ENCODE results near the gene REEP3.

Gene REEP3

DNA sequence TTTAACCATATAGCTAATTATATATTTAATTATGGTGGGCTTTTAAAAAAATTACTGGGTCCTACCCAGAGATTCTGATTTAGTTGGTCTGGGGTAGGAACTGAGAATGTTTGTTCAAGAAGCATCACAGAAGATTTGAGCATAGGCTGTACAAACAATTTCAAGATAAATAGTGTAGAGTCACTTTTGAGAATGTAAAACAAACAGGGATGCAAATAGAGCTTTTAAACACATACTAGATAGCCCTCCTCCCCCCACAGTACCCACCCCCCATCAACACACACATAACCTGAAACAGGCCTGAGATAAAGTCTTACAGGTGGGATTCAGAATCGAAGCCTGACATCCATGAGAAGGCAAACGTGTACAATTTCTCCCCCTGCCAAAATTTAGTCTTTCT, 15.6 kb upstream of the REEP3 start:
- DNase-seq (ENCODE audit: low read depth in 2 of 2, low spot score in 1 of 2), result no peak

DNA sequence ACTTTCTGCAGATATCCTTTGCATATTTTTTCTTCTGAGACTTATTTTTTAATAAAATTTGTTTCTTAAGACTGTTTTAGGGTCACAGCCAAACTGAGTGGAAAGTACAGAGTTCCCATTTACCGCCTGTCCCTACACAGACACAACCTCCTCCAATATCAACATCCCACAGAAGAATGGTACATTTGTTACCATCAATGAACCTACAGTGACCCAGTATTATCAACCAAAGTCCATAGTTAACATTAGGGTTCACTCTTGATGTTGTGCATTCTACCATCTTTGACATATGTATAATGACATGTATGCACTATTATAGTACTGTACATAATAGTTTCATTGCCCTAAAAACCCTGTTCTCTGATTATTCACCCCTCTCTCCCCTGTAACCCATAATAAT, 14.6 kb upstream of the REEP3 start:
- DNase-seq (ENCODE audit: low read depth in 2 of 2, low spot score in 1 of 2), result no peak

DNA sequence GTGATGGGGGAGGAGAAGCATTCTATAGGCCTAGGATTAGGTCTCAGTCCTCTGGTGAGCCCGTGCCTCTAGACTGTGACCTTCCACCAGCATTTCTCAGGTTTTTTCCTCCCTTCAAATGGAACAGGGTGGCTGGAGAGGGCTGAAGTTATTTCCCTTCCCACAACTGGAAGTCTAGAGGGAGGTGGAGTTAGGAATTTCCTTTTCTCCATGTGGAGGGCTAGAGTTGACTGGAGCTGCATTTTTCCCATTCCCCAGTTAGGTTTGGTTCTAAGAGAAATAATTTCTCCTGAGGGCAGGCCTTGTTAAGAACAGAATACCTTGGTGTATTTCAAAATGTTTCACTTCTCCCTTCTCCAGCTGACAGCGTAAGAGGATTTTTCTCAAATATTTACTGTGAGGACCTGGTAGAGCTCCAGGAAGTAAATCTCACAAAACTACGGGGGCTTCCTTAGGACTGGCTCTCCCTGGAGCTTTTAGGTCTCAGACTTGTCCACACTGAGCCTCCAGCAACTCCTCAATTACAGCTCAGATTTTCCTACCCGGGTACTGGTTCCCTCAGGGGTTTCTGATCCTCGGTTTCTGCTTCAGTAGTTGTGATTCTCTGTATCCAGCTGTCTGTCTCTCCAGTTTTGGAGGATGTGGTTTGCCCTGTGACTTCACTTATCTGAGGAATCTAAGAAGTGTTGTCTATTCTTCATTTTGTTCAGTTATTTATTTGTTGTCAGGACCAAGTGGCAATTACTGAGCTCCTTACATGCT, 6.0 kb upstream of the REEP3 start:
- DNase-seq (ENCODE audit: low read depth in 2 of 2, low spot score in 1 of 2), result no peak

DNA sequence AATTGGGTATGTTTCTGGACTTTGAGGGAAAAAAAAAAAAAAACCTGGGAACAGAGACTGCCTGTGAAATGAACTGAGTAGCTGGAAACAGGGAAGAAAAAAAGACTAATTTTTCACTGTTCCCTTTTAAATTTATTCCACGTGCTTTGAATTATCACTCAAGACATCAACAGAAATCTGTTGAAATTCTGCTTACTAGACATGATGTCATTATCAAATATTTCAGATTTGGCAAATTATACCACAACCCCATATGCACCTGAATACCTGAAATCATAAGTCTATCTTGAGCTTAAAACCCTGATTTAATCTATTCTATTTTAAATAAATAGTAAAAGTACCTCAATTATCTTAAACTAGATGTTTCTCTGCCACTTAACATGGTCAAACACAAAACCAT, 5.0 kb upstream of the REEP3 start:
- no peak for DNase-seq (ENCODE audit: low read depth in 2 of 2, low spot score in 1 of 2)

DNA sequence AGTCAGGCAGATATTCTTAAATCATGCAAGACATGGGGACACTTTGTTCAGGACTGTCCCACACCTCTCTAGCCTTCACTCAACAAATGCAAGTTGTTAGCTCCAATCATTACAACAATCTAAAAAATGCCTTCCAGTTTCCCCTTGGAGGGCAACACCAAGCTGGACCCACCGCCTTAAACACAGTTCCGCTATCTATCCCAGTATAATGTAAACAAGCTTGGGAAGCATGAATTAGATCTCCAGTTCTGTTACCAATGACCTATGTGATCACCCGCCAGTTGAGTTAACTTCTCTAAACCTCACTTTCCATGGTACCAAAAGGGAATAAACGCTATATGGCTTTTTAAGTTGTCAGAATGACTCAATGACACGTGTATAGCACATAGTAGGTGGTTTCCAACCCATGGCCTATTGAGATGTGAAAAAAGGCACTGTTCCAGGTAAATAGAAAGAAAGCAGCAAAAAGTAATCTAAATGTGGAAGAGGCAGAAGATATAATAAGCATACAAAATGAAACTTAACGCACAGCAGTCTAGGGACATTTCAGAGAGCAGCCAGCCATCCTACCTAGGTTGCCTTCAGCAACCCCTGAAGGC, 2.4 kb upstream of the REEP3 start:
- DNase-seq (ENCODE audit: low read depth in 2 of 2, low spot score in 1 of 2), result no peak

DNA sequence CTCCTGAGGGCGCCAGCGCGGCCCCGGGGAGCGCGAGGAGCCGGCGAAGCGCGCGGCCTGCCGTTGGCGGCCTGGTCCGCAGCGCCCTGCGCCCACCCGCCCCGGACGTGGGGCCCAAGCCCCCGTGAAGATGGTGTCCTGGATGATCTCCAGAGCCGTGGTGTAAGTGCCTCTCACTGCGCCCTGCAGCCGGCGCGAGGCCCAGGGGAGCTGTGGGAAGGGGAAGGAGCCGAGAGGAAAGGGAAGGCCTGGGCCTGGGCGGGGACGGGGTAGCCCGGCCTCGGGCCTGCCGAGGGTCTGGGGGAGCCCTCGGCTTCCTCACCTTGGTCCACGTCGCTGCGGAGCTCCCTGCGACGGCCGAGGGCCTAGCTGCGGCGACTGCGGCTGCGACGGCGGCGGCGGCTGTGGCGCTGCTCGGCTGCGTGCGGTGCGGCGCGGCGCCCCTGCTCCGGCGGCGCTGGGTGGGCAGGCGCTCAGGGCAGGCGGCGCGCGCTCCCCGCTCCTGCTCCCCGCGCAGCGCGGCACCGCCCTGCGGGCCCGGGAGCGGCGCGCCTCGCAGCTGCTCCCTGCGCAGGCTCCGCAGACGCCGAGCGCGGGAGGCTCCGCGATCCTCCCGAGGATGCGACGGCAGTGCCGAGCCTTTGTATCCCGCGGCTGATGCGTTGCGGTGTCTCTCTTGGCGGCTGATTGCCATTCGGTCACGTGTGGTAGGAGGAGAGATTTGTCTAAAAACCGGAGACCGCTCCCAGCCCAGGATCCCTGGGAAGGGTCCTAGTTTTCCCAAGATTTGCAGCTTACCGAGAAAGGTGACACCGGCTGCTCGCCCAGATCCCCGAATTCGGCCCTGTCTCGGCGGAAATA, 445 bp downstream of the REEP3 start:
- DNase-seq (ENCODE audit: low read depth in 2 of 2, low spot score in 1 of 2), result peak in 1 of 2 donors; percentile 10

DNA sequence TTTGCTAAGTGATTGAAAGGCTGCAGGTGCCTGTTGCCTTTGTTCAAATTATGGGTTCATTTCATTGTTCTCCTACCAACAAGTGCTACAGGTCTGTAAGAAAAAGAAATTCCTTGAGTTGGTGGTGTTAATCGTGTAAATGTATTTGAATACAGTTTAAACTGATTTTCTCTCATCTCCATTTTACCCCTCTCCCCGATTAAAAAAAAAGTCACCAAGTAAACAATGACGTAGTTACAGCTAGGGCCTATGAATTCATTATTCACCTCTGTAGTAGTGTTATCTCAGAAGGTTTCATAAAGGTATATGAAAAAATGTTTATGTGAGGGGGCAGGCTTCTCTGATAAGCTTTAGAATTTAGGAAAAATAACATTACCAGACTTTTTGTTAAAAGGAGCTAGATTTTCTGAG, 1.1 kb downstream of the REEP3 start:
- no peak for DNase-seq (ENCODE audit: low read depth in 2 of 2, low spot score in 1 of 2)

DNA sequence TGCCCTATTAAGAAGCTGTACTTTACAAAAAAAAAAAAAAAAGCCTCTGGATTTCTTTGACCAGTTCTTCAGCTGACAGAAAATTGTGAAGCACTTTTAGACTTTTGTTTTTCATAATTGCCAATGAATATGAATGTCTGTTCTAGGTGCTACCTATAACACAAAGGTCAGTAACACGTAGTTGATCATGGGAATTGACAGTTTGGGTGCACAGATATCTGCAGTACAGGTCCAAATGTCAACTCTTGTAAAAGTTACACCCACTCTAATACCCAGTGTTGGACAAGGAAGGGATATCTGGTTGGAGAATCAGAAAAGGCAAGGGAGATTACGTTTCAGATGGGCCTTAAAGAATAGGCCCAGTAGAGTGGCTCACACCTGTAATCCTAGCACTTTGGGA, 1.8 kb downstream of the REEP3 start:
- no peak for DNase-seq (ENCODE audit: low read depth in 2 of 2, low spot score in 1 of 2)

DNA sequence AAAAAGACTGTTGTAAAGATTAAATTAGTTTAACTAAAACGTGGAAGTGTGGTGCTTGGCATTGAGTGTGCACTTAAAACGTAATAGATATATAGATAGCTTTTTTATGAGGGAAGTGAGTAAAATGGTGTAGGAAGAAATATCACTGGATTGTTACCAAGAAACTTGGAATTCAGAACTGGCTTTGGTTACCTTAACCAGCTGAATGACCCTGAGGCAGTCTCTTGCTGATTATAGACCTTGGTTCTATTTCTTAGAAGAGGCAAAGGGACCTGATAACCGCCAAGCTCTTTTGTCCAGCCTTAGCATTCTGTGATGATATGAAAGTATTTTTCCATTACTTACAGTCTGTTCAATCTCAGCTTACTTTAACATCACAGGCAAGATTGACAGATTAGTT, 3.8 kb downstream of the REEP3 start:
- no peak for DNase-seq (ENCODE audit: low read depth in 2 of 2, low spot score in 1 of 2)

DNA sequence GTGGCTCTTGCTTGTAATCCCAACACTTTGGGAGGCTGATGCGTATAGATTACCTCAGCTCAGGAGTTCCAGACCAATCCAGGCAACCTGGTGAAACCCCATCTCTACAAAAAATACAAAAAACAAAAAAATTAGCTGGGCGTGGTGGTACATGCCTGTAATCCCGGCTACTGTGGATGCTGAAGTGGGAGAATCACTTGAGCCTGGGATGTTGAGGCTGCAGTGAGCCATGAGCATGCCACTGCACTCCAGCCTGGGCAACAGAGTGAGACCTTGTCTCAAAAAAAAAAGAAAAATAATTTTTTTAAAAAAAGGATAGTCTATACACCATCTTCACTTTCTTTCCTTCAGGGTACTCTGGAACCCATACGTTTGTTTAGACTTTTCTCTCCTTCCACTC, 6.2 kb downstream of the REEP3 start:
- no peak for DNase-seq (ENCODE audit: low read depth in 2 of 2, low spot score in 1 of 2)

DNA sequence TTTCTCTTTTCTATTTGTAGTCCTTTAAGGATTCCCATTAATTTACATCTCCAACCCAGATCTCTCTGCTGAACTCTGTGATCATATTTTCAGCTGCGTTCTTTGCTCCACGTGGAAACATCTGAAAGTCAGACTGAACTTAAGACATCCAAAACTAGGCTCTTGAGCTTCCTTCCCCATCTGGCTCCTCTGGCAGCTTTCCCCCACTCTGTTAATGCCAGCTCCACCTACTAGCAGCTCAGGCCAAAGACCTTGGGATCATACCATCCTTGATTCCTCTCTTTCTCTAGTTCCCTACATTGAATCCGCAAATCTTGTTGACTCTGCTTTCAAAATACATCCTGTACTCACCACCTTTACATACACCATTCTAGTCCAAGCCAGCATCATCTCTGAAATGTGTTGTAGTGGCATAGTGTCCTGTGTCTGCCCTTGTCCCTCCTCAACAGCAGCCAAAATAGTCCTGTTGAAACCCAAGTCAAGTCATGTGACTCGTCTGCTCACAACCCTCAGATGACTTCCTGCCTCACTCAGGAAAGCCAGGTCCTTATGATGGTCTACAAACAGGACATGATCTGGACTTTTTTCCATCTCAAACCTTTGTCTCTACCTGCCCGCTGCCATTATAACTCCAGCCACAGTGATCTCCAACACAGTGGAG, 7.0 kb downstream of the REEP3 start:
- no peak for DNase-seq (ENCODE audit: low read depth in 2 of 2, low spot score in 1 of 2)

DNA sequence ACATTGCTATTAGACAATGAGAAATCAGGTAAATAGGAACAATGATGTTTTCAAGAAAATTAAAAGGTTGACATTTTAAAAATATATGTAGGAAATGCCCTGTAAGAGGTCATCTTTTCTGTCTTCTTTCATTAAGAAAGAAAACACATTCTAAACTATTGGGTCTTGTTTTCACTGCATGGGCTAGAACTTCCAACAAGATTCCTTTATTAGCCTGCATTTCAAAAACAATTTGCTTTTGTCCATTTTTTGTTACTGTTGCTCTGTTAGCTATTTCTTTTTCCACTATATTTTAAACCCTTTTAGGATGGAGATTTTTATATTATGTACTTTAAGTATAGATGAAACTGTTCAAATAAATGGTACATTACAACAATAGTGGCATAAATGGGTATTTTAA, 9.2 kb downstream of the REEP3 start:
- DNase-seq (ENCODE audit: low read depth in 2 of 2, low spot score in 1 of 2), result no peak

DNA sequence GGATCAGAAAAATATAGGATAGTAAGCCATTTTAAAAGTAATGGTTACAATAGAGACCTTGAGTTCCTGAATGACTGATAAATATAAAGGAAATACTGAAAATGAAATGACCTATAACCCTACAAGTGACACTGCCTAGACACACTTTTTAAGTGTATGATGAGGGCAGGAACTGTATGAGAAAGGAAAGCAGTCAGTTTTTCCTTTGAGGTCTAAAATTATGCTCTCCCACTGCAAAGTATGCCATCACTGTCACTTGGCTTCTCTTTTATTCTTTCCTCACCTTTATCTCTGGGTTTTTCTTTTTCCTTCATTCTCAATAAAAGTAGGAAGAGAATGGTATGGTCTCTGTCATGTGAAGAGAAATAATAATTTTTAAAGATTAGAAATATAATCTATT, 13.5 kb downstream of the REEP3 start:
- no peak for DNase-seq (ENCODE audit: low read depth in 2 of 2, low spot score in 1 of 2)

DNA sequence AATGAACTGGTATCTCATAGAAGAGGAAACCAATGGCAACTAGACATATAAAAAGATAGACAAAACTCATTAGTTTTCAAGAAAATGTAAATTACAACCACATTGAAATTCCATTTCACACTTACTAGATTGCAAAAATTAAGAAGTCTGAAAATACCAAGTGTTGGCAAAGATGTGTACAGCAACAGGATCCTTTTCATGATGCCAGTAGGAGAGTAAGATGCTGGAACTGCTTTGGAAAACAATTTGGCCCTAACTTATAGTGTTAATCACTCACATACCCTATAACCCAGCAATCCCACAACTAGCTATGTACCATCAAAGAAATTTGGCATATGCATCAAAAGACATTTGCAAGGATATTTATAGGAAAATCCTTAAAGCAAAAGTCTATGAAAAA, 15.5 kb downstream of the REEP3 start:
- no peak for DNase-seq (ENCODE audit: low read depth in 2 of 2, low spot score in 1 of 2)

DNA sequence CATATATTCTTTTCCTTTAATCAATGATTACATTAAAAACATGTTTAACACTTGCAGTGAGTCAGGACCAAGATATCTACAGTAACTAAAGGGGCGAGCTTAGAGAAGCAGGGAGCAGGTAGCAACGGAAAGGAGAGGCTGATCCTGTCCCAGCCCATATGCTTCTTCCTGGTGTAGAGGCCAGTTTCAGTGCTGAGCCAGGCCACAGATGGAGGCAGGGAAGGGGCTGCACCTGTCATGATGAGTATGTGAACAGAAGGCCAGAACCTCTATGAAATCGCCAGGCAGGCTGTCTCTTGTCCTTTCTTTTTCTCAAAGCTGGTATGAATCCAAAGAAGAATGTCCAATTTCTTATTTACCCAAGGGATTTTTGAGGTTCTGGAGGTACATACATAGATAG, 16.3 kb downstream of the REEP3 start:
- no peak for DNase-seq (ENCODE audit: low read depth in 2 of 2, low spot score in 1 of 2)

DNA sequence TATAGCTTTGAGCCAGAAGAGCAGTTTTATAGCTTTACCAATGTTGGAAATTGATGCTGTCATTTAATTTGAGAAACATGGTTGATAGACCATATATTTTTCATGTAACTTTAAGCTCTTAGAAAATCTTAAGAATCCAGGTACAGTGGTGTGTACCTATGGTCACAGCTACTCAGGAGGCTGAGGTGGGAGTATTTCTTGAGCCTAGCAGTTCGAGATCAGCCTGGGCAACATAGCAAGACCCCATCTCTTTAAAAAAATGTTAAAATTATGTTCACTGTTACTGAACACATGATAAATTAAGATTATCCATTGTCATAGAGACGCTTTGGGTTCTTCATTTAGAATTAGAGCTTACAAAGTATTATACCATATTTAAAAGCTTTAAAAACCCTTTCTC, 18.2 kb downstream of the REEP3 start:
- no peak for DNase-seq (ENCODE audit: low read depth in 2 of 2, low spot score in 1 of 2)

DNA sequence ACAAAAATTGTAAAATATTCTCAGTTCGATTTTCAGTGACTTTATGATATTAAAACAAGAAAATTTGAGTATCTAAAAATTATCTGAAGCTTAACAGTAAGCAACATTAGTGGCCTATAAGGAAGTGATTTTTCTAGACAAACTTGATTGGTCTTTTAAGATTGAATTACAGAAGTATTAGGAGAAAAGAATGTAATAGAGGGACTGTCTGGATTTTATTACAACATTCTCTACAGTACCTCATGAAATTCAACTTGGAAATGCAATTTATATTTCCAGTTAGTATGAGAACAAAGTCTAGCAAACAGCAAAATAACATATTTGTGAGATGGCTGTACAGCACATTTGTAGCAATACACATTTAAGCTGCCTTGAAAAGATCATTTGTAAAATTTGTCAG, 18.8 kb downstream of the REEP3 start:
- no peak for DNase-seq (ENCODE audit: low read depth in 2 of 2, low spot score in 1 of 2)

DNA sequence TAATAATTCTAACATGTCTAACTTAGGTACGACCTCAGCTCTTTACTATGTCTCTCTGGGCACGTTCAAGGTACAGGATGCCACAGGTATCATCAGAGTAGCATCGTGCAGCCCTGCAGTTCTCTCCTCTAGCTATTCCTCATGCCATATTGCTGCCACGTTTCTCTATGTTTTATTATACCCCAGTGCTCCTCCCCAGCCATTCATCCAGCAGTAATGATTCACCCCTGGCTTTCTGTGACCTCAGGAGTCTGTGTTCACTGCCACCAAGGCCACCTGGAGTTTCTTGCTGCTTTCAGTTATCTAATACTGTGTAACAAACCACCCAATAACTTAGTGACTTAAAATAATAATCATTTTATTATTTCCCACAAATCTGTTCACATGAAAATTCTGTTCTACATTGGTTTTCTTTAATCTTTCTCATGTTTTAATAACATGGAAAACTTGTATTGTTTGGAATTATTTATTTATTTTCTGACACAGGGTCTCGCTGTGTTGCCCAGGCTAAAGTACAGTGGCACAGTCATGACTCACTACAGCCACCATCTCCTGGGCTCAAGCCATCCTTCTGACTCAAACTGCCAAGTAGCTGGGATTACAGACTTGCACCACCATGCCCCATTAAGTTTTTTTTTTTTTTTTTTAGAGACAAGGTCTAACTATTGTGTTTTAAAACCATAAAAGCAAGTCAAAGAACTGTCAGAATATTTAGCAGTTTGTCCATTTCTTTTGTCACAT, 21.8 kb downstream of the REEP3 start:
- DNase-seq (ENCODE audit: low read depth in 2 of 2, low spot score in 1 of 2), result no peak

DNA sequence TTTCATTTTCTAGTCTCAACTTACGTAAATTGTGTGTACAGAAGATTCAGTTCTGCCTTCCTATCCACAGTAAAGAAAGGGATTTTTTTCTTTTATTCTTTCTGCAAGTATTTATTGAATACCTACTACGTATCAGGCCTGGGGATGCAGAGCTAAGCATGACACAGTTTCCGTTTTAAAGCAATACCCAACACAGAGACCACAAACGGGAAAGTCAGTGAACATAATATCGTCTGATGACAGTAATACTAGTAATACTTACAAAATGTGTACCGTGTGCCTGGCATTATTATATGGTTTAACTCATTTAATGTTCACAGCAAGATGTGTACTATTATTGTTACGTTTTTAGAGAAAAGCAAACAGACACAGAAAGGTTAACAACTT, 22.4 kb downstream of the REEP3 start:
- no peak for DNase-seq (ENCODE audit: low read depth in 2 of 2, low spot score in 1 of 2)

DNA sequence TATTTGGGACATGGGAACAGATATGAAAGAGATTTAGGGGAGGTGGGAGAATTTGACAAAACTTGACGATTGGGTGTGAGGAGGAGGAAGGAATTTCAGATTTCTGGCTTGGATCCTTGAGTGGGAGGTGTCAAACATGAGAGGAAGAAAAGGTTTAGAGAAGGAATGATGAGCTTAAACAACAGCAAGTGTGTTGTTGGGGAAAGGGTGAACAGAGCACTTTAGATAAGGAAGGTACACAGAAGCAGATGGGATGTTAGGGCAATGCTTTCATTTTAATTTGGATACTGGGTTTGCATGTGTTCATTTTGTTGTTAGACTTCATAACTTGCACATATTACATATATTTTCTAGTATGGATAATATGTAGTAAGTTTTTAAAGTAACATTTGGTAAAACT, 23.2 kb downstream of the REEP3 start:
- no peak for DNase-seq (ENCODE audit: low read depth in 2 of 2, low spot score in 1 of 2)
